ENCODE results near the gene CMTM4. TPM values are rescaled to one million over a fixed set of nuclear protein-coding genes. Genes with fewer than 3 reads are reported as not detected.
"Not testable (repeated sequence)": the region's sequence is repeated elsewhere in the genome, so short reads cannot be mapped to it uniquely, and the experiment has no call there.

Gene CMTM4
- polyA plus RNA-seq, 3 donors: 69.1 to 70.8 (median 69.4) TPM

DNA sequence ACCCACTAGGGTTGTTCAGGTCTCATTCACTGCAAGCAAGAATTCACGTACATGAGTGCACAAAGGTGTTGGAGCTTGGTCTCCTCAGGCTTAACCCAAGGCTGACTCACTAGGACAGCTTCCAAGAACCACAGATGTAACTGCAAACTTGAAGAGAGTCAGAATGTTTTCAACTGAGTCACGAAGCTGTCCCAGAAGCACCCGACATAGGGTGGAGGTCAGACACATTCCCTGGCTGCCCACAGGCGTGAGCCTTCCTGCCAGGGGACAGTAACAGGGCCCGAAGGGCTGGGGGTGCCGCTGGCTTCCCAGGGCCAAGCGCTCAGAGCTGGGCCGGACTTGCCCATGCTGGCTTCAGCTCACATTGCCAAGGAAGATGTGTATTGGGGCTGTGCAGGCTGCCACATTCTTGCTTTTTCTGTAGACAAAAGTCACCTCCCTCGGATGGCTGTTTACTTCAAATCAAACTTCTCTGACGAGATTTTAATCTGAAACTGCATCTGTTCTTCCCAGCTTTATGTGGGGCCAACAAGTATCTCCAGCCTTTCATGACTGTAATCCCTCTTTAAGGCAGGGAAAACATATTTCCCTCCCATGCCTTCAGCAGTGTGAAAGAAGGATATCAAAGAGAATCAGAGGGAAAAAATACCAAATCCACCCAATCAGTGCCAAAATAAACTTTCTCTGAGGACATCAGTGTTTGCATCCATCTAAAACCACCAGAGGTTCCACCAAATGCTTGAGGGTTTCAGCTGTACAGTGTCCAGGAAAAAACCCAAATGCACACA lies 77.8 kb downstream of the CMTM4 start:
- no peak for DNase-seq (ENCODE audit: low read depth in 3 of 3, low spot score in 2 of 3)

DNA sequence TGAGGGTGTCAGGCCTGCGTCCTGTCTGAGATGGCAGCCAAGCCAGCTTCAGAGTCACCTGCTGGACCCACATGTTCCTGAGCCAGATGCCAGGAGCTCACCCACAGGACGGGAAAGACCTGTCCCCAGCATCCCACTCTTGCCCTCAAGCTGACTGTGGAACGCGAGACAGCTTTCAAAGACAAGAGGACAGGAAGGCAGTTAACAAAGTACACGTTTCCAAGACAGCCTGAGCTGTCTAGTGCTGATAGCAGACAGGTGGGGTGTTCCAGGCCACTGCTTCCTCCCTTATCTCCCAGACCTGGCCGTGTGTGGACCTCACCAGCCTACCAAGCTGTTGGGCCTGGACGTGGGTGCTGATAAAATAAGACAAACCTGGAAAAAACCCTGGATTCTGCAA lies 78.8 kb downstream of the CMTM4 start:
- DNase-seq (ENCODE audit: low read depth in 3 of 3, low spot score in 2 of 3): no peak

- DNase-seq (ENCODE audit: low read depth in 3 of 3, low spot score in 2 of 3): no peak
These were observed 79.5 kb downstream of the CMTM4 start for GRCh38 chr16:66617010-66617434.

GRCh38 chr16:66616592-66616991 lies 80.0 kb downstream of the CMTM4 start:
- no peak for DNase-seq (ENCODE audit: low read depth in 3 of 3, low spot score in 2 of 3)

- DNase-seq (ENCODE audit: low read depth in 3 of 3, low spot score in 2 of 3): no peak
These were observed 80.4 kb downstream of the CMTM4 start for GRCh38 chr16:66616169-66616568.

GRCh38 chr16:66614161-66614802 lies 82.3 kb downstream of the CMTM4 start:
- no peak for DNase-seq (ENCODE audit: low read depth in 3 of 3, low spot score in 2 of 3)

DNA sequence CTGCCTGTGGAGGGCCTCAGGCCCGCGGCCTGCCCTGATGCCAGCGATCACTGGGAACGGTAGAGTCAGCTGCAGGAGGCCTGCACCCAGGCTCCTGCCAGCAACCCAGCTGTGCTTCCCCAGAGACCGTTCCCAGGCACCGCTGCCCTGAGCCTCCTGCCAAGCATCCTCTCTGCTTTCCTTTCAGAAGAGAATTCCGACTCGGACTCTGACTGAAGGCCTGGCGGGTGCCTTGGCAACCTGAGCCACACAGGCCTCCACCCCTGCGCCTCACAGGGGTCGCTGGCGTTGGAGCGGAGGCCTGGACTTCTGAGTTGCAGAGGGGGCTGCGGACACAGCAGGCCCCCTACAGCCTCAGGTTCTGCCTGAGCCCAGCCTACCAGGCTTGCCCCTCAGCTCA lies 84.1 kb downstream of the CMTM4 start:
- DNase-seq (ENCODE audit: low read depth in 3 of 3, low spot score in 2 of 3): no peak

- DNase-seq (ENCODE audit: low read depth in 3 of 3, low spot score in 2 of 3): not testable (repeated sequence)
These were observed 84.6 kb downstream of the CMTM4 start for GRCh38 chr16:66611911-66612310.

- no peak for DNase-seq (ENCODE audit: low read depth in 3 of 3, low spot score in 2 of 3)
These were observed 86.3 kb downstream of the CMTM4 start for GRCh38 chr16:66610111-66610820.

- DNase-seq (ENCODE audit: low read depth in 3 of 3, low spot score in 2 of 3): no peak
These were observed 87.4 kb downstream of the CMTM4 start for GRCh38 chr16:66609139-66609510.

DNA sequence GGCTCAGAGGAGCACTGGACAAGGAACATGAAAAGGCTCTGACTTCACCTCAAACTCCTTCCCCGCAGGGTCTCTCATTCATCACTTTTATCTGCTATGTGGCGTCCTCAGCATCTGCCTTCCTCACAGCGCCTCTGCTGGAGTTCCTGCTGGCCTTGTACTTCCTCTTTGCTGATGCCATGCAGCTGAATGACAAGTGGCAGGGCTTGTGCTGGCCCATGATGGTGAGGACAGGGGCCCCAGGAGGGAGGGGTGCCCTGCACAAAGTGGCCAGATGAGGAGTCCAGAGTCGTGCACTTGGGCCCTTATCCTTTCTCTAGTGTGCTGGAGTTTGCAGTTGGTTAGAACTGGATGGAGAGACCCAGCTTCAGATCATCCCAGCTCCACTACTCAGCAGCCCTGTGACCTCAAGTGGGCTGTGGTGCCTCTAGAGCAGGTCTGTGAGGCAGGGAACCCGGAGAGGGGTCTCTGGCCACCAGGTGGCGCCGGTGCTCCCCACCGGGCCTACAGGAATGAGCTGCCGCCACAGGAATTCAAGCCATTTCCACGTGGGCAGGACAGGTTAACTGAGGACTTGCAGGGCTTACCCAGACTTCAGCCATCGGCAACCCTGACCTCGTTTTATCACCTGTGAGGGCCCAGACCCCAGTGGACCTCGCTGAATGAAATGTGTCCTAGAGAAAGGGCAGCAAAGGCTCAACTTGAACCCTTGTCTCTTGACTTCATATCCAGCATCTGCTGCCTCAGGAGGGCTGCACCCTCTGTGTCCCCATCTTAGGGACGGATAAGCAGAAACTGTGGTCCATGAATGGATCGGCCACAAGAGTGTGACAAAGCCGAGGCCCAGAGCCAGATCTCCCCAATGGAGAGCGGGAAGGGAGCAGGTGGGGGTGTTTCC lies 88.1 kb downstream of the CMTM4 start:
- peak; percentile 67 to 74 (median 70) for DNase-seq (ENCODE audit: low read depth in 3 of 3, low spot score in 2 of 3)

DNA sequence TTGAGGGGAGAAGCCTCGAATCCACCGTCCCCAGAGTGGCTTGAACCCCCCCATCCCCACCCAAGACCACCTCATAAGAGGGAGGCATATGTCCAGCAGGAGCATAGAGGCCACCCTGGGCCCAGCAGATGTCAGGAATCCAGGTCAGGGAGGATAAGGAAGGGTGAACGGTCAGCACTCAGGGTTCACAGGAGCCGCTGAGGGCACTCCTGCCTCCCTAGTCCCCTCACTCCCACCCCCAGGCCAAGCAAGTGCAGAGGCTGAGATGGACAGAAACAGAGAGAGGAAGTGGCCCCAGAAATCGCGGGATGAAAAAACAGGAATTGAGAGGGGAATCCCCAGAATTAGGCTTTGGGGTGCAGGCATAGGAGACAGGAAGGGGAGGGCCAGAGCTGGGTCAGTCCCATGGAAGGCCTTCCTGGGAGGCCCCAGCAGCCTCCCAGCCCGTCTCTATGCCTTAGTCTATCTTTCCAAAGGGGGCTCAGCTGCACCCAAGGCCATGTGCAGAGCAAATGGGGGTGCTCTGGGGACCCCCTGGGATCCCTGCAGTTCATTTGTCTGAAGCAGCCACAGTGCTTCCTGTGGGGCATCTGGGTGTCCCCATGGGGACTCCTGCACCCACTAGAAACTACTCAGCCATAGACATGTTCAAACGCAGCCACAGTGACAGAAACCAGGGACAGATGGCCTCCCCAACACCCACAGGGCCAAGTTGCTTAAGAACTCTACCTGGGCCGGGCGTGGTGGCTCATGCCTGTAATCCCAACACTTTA lies 90.4 kb downstream of the CMTM4 start:
- DNase-seq (ENCODE audit: low read depth in 3 of 3, low spot score in 2 of 3): no peak

DNA sequence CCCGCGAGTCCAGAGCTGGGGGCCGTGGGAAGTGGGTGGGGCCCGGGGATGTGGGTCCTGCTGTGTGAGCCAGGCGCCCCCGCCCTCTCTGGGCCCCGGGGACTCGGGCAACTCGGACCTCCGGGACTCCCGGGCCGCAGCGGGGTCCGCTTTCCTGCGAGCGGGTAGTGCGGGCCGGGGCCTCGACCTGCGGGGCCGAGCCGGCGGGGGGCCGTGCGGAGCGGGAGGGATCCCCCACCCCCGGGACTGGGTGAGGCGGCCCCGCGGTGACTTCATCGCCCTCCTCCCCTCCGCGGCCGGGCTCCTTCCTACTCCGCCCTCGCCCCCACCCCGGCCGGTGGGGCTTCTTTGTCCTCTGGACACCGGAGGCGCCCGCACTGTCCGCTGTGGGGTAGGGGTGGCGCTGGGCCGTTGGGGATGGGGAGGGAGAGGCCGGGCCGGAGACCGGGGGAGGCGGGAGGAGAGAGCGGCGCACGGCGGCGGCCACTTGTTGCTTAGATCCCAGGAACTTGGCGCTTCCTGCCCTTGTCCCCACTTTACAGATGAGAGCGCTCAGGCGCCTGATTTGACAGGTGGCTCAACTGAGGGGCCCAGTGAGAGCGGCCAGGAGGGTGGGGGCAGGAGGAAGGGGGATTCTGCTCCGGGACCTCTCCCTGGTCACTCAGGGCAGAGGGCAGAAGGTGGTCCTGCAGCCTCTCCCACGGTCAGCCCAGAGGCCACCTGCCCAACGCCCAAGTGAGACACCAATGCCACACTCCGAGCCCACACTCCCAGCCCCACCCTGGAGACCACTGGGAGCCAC lies 91.2 kb downstream of the CMTM4 start:
- no peak for DNase-seq (ENCODE audit: low read depth in 3 of 3, low spot score in 2 of 3)

- peak in 2 of 3 donors; percentile 55 to 63 for DNase-seq (ENCODE audit: low read depth in 3 of 3, low spot score in 2 of 3)
These were observed 92.0 kb downstream of the CMTM4 start, which contains the start of gene CMTM3 for GRCh38 chr16:66604376-66605176. CMTM3 (plus strand) TSS chr16:66604704; CDS start chr16:66604806, 102 bp downstream.

GRCh38 chr16:66603537-66604375 lies 92.8 kb downstream of the CMTM4 start:
- peak; percentile 36 to 68 (median 55) for DNase-seq (ENCODE audit: low read depth in 3 of 3, low spot score in 2 of 3)

GRCh38 chr16:66601471-66601870 lies 95.1 kb downstream of the CMTM4 start:
- DNase-seq (ENCODE audit: low read depth in 3 of 3, low spot score in 2 of 3): no peak

- no peak for DNase-seq (ENCODE audit: low read depth in 3 of 3, low spot score in 2 of 3)
These were observed 96.1 kb downstream of the CMTM4 start for GRCh38 chr16:66600477-66600876.

All from right renal cortex interstitium (tissue), 3 donors.